Urinary bladder (tissue), 4 donors: ENCODE measurements around the gene SMAD9. TPM values are rescaled to one million over a fixed set of nuclear protein-coding genes. Genes with fewer than 3 reads are reported as not detected.
A peak's percentile ranks its signal among the peaks of the same experiment; 100 is the strongest.

Experiments
- DNase-seq: peaks from one replicate; pipeline ENCODE4 v3.0.0-alpha.2; 2015; ENCODE audit errors: extremely low spot score
- H3K27ac ChIP-seq: one replicate; pipeline ENCODE4 v1.5.1; 2013; ENCODE audit warnings: low read depth, mild to moderate bottlenecking, moderate library complexity
- H3K36me3 ChIP-seq: one replicate; pipeline ENCODE4 v1.6.1; 2013; ENCODE audit warnings: mild to moderate bottlenecking, moderate library complexity; ENCODE audit not compliant: insufficient read depth
- H3K4me1 ChIP-seq: one replicate; pipeline ENCODE4 v1.6.1; 2013; ENCODE audit warnings: mild to moderate bottlenecking, moderate library complexity; ENCODE audit not compliant: insufficient read depth
- H3K4me3 ChIP-seq: one replicate; pipeline ENCODE4 v1.5.1; 2013; ENCODE audit warnings: low read depth, low read length
- WGBS: extraction: QIAGEN DNeasy Blood & Tissue Kit; methylation state at CpG from one replicate; pipeline ENCODE4 v1.1.7; 2013; 5-methylcytosine and 5-hydroxymethylcytosine counted together
- polyA plus RNA-seq: library from polyadenylated mRNA; stranded (reverse); fragments of 200-250 nt; gene quantifications from one replicate; pipeline ENCODE4 v1.2.3, GENCODE V29; 2013
- total RNA-seq: library from RNA; depleted of rRNA; stranded (reverse); fragments of >200 nt; gene quantifications from one replicate; pipeline ENCODE4 v1.2.3, GENCODE V29; 2014
- donor health status: healthy with polysubstance abuse.
- donor health status: healthy.

Gene SMAD9
- total and polyA plus RNA-seq, 2 donors: 10.8 to 47.4 TPM

DNA sequence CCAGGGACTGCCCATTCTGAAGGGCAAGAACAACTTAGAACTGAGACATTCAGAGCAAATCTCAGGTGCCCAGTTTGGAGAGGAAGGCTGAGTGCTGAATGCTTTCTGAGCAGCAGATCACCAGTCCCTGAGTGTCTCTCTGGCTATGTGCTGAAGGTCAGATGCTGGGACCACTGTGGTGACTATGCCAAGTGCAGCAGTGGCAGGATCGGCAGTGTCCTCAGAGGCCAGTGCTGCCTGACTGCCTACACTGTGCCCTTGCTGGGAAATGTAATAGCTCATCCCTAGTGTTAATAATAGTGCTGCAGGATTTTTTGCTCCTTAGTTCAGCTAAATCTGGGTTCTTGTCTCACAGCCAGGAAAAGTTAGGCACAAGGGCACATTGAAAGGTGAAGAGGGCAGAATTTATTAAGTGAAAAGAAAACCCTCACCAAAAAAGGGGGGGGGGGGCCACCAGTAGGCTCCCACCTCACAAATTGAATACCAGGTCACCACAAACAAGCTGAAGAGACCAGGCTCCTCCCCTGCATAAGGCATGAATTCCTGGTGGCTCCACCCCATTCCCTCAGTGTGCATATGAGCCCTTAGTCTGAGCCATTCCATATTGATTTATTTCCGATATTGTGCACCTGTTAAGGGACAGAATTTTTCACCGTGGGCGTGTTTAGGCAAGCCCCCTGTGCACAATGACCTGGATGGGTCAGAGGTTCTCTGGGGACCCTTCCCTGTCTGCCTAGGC is 82.5 kb downstream of the SMAD9 start:
- DNase-seq: no peak
- 68% methylated on average over 4 of the region's 4 CpGs for WGBS
- Histone ChIP-seq H3K4me3 (no peak overlapping the region), H3K4me1 (no peaks in the 10 kb centered on the region), H3K36me3 (no peaks in the 10 kb centered on the region), H3K27ac (no peak overlapping the region)

GRCh38 chr13:36834299-36834698 is 85.7 kb downstream of the SMAD9 start:
- H3K4me1 ChIP-seq: no peaks in the 10 kb centered on the region
- H3K27ac ChIP-seq: no peak overlapping the region
- H3K4me3 ChIP-seq: no peak overlapping the region
- 96% methylated on average over 3 of the region's 3 CpGs for WGBS
- no peaks in the 10 kb centered on the region for H3K36me3 ChIP-seq
- DNase-seq: no peak

DNA sequence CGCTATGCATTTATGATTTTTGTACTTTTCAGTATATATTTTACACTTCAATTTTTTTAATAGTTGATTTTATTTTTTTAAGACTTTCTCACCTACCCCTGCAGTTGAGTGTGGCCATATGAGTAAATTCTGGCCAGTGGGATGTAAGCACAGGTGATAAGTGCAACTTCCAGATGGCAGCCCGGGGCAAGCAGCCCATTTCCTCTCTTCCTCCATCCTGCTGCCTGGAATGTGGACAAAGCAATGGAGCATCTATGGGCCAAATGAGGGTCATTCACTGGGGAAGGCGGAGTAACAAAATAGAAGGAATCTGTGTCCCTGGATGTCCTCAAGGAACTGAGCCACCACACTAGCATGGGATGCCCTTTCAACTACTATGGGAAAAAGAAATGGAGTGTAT is 88.7 kb downstream of the SMAD9 start:
- no peak overlapping the region for H3K4me3 ChIP-seq
- DNase-seq: no peak
- 96% methylated on average over 3 of the region's 3 CpGs for WGBS
- H3K36me3 ChIP-seq: no peaks in the 10 kb centered on the region
- H3K4me1 ChIP-seq: no peaks in the 10 kb centered on the region
- no peak overlapping the region for H3K27ac ChIP-seq

- H3K36me3 ChIP-seq: no peaks in the 10 kb centered on the region
- DNase-seq: no peak
- H3K27ac ChIP-seq: no peak overlapping the region
- 90% methylated on average over 1 of the region's 1 CpG for WGBS
- no peak overlapping the region for H3K4me3 ChIP-seq
- no peaks in the 10 kb centered on the region for H3K4me1 ChIP-seq
Measured at GRCh38 chr13:36829753-36830152, 90.3 kb downstream of the SMAD9 start.

- Histone ChIP-seq H3K4me1 (no peaks in the 10 kb centered on the region), H3K27ac (no peak overlapping the region), H3K36me3 (no peaks in the 10 kb centered on the region), H3K4me3 (no peak overlapping the region)
- 79% methylated on average over 3 of the region's 3 CpGs for WGBS
- no peak for DNase-seq
Measured at GRCh38 chr13:36822785-36823184, 97.3 kb downstream of the SMAD9 start.

- no peak for DNase-seq
- Histone ChIP-seq H3K36me3 (no peaks in the 10 kb centered on the region), H3K4me1 (no peaks in the 10 kb centered on the region), H3K4me3 (peak overlapping the region; percentile 79), H3K27ac (no peak overlapping the region)
- 62% methylated on average over 4 of the region's 4 CpGs for WGBS
Measured at GRCh38 chr13:36820222-36820621, 99.8 kb downstream of the SMAD9 start.

DNA sequence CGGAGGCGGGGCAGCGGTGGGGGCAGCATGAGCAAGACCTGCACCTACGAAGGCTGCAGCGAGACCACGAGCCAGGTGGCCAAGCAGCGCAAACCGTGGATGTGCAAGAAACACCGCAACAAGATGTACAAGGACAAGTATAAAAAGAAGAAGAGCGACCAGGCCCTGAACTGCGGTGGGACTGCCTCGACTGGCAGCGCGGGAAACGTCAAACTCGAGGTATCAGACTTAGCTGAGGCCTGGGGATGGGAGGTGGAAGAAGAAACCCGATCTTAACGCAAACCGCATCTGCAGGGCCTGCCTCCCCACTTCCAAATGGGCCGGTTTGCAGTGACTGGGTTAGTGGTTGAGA is 100.3 kb downstream of the SMAD9 start:
- WGBS: under 1% methylated on average over 20 of the region's 20 CpGs
- Histone ChIP-seq H3K27ac (no peak overlapping the region), H3K4me1 (no peaks in the 10 kb centered on the region), H3K4me3 (peak overlapping the region; percentile 79), H3K36me3 (no peaks in the 10 kb centered on the region)
- no peak for DNase-seq

DNA sequence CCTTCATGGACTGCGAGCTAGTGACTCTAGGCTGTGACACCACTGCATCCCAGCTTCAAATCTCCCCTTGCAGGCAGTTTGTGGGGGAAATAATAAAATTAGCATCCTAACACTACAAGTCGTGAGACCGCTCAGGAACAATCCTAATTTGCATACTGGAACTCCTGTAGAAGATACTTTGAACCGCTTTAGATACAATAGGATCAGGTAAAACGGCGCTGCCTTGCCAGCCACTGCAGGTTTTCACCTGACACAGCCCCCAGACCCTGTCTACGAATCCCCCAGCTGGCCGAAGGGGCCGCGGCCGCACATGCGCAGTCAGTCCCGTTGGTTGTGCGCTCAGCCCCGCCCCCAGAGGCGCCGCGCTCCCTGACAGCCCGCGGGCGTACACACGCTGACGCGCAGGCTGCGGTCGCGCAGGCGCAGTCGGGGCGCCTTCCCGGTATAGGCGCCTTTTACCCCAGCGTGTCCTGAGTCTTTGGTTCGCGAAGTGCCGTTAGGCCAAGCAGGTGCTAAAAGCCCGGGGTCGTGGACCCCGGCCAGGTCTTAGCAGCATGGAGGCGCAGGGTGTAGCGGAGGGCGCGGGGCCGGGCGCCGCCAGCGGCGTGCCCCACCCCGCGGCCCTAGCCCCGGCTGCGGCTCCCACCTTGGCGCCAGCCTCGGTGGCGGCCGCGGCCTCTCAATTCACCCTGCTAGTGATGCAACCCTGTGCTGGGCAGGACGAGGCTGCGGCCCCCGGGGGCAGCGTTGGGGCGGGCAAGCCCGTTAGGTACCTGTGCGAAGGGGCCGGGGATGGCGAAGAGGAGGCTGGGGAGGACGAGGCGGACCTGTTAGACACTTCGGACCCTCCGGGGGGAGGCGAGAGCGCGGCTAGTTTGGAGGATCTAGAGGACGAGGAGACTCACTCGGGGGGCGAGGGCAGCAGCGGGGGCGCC is 101.0 kb downstream of the SMAD9 start, which contains the start of gene RFXAP:
Gene RFXAP (plus strand): TSS at position 419 of the 935 bp plus-strand sequence. CDS start 136 bp downstream, at position 555.
- Histone ChIP-seq H3K4me3 (peak within 1 kb of the TSS; percentile 79), H3K27ac (no peak within 1 kb of the TSS), H3K4me1 (no peaks in the 10 kb centered on the region), H3K36me3 (no peaks in the 10 kb centered on the region)
- under 1% methylated on average over 78 of the region's 78 CpGs for WGBS
- peak; percentile 53 for DNase-seq

- DNase-seq: no peak
- Histone ChIP-seq H3K36me3 (no peaks in the 10 kb centered on the region), H3K27ac (no peak overlapping the region), H3K4me3 (peak overlapping the region; percentile 79), H3K4me1 (no peaks in the 10 kb centered on the region)
- WGBS: 36% methylated on average over 12 of the region's 12 CpGs
Measured at GRCh38 chr13:36817996-36818803, 101.8 kb downstream of the SMAD9 start.

- no peaks in the 10 kb centered on the region for H3K36me3 ChIP-seq
- H3K4me1 ChIP-seq: no peaks in the 10 kb centered on the region
- no peak for DNase-seq
- WGBS: 74% methylated on average over 2 of the region's 2 CpGs
- no peak overlapping the region for H3K4me3 ChIP-seq
- H3K27ac ChIP-seq: no peak overlapping the region
Measured at GRCh38 chr13:36815062-36815461, 105.0 kb downstream of the SMAD9 start.

- no peaks in the 10 kb centered on the region for H3K4me1 ChIP-seq
- 36% methylated on average over 9 of the region's 9 CpGs for WGBS
- H3K27ac ChIP-seq: no peak overlapping the region
- no peaks in the 10 kb centered on the region for H3K36me3 ChIP-seq
- no peak for DNase-seq
- no peak overlapping the region for H3K4me3 ChIP-seq
Measured at GRCh38 chr13:36814465-36814864, 105.6 kb downstream of the SMAD9 start.

- DNase-seq: no peak
- Histone ChIP-seq H3K4me1 (no peaks in the 10 kb centered on the region), H3K4me3 (no peak overlapping the region), H3K36me3 (no peaks in the 10 kb centered on the region), H3K27ac (no peak overlapping the region)
- WGBS: 87% methylated on average over 1 of the region's 1 CpG
Measured at GRCh38 chr13:36813225-36813624, 106.8 kb downstream of the SMAD9 start.

DNA sequence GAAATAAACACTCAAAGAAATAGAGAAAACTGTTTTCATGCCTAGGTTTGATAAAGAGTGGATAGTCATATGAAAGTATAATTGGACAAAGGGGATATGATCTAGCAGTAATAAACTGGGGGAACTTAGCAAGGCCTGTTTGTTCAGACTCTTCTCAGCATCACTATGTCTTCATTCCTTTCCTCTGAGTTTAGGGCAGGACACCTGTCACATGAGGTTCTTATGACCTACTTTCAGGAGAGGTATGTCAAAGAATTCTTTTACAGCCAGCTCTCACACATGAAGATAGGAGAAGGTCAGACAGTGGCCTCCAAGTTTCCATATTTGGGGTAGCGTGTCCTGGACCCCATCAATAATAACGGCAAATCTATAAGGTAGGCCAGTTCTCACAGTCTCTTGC is 112.4 kb downstream of the SMAD9 start:
- Histone ChIP-seq H3K4me1 (no peaks in the 10 kb centered on the region), H3K27ac (no peak overlapping the region), H3K4me3 (no peak overlapping the region), H3K36me3 (no peaks in the 10 kb centered on the region)
- DNase-seq: no peak
- WGBS: 92% methylated on average over 2 of the region's 2 CpGs
